ENCODE measurements around the gene UGT1A10. TPM values are rescaled to one million over a fixed set of nuclear protein-coding genes. Genes with fewer than 3 reads are reported as not detected.
"Not testable (repeated sequence)": the region's sequence is repeated elsewhere in the genome, so short reads cannot be mapped to it uniquely, and the experiment has no call there.

UGT1A10 gene
- total RNA-seq, 2 experiments from 2014 or later: not detected

GRCh38 chr2:233621863-233622262 lies 14.4 kb upstream of the UGT1A10 start:
- H3K4me1 Mint-ChIP-seq (ENCODE audit: low read depth); H3K36me3 Mint-ChIP-seq; CTCF ChIA-PET; H3K4me3 Mint-ChIP-seq; intact Hi-C loops (cut with micrococcal nuclease); DNase-seq; H3K9me3 Mint-ChIP-seq; H3K27ac Mint-ChIP-seq; POLR2A ChIA-PET: not testable (repeated sequence)
- H3K27me3 Mint-ChIP-seq: peaks cover 40% of the 10 kb centered on the region

- Mint-ChIP-seq H3K27ac (no peak overlapping the region), H3K9me3 (peaks cover 27% of the 10 kb centered on the region), H3K4me1 (ENCODE audit: low read depth) (no peaks in the 10 kb centered on the region), H3K27me3 (peaks cover 20% of the 10 kb centered on the region), H3K4me3 (no peak overlapping the region), H3K36me3 (peaks cover 2% of the 10 kb centered on the region)
- DNase-seq: no peak
- ChIA-PET CTCF (no interaction called here), POLR2A (interaction anchor here (0.6 kb wide), 1 partner anchor 109 kb away, joined by 5 read pairs; no protein-coding TSS in a partner anchor)
- intact Hi-C loops (cut with micrococcal nuclease): no loop called here
Observed at GRCh38 chr2:233627331-233628025, 8.8 kb upstream of the UGT1A10 start.

GRCh38 chr2:233638836-233639235 lies 2.6 kb downstream of the UGT1A10 start:
- ChIA-PET POLR2A (no interaction called here), CTCF (no interaction called here)
- H3K9me3 Mint-ChIP-seq: peaks cover 2% of the 10 kb centered on the region
- no peaks in the 10 kb centered on the region for H3K36me3 Mint-ChIP-seq
- H3K4me3 Mint-ChIP-seq: no peak overlapping the region
- no peak overlapping the region for H3K27ac Mint-ChIP-seq
- intact Hi-C loops (cut with micrococcal nuclease): no loop called here
- DNase-seq: no peak
- peaks cover 7% of the 10 kb centered on the region for H3K4me1 Mint-ChIP-seq (ENCODE audit: low read depth)
- peaks cover 12% of the 10 kb centered on the region for H3K27me3 Mint-ChIP-seq

- ChIA-PET CTCF (no interaction called here), POLR2A (no interaction called here)
- no peak for DNase-seq
- Mint-ChIP-seq H3K4me3 (no peak overlapping the region), H3K27ac (no peak overlapping the region), H3K9me3 (peaks cover 4% of the 10 kb centered on the region), H3K36me3 (no peaks in the 10 kb centered on the region), H3K4me1 (ENCODE audit: low read depth) (peaks cover 7% of the 10 kb centered on the region), H3K27me3 (peaks cover 10% of the 10 kb centered on the region)
- intact Hi-C loops (cut with micrococcal nuclease): no loop called here
Observed at GRCh38 chr2:233639860-233640259, 3.6 kb downstream of the UGT1A10 start.

GRCh38 chr2:233643128-233643527 lies 6.9 kb downstream of the UGT1A10 start:
- CTCF ChIA-PET: no interaction called here
- H3K27me3 Mint-ChIP-seq: peaks cover 16% of the 10 kb centered on the region
- no peak overlapping the region for H3K4me3 Mint-ChIP-seq
- H3K27ac Mint-ChIP-seq: no peak overlapping the region
- peaks cover 10% of the 10 kb centered on the region for H3K36me3 Mint-ChIP-seq
- peaks cover 21% of the 10 kb centered on the region for H3K9me3 Mint-ChIP-seq
- intact Hi-C loops (cut with micrococcal nuclease): no loop called here
- POLR2A ChIA-PET: no interaction called here
- DNase-seq: no peak
- H3K4me1 Mint-ChIP-seq (ENCODE audit: low read depth): peaks cover 7% of the 10 kb centered on the region

GRCh38 chr2:233646033-233646432 lies 9.8 kb downstream of the UGT1A10 start:
- H3K27me3 Mint-ChIP-seq: peaks cover 20% of the 10 kb centered on the region
- intact Hi-C loops (cut with micrococcal nuclease); H3K36me3 Mint-ChIP-seq; CTCF ChIA-PET; H3K4me3 Mint-ChIP-seq; POLR2A ChIA-PET; H3K4me1 Mint-ChIP-seq (ENCODE audit: low read depth); H3K27ac Mint-ChIP-seq; DNase-seq: not testable (repeated sequence)
- peaks cover 21% of the 10 kb centered on the region for H3K9me3 Mint-ChIP-seq

GRCh38 chr2:233650981-233651380 lies 14.7 kb downstream of the UGT1A10 start:
- ChIA-PET POLR2A (no interaction called here), CTCF (no interaction called here)
- Mint-ChIP-seq H3K4me1 (ENCODE audit: low read depth) (no peaks in the 10 kb centered on the region), H3K9me3 (peaks cover 7% of the 10 kb centered on the region), H3K27ac (no peak overlapping the region), H3K27me3 (peaks cover 19% of the 10 kb centered on the region), H3K36me3 (peaks cover 7% of the 10 kb centered on the region), H3K4me3 (no peak overlapping the region)
- DNase-seq: no peak
- intact Hi-C loops (cut with micrococcal nuclease): no loop called here

- Mint-ChIP-seq H3K4me1 (ENCODE audit: low read depth) (no peaks in the 10 kb centered on the region), H3K36me3 (peaks cover 5% of the 10 kb centered on the region), H3K4me3 (no peak overlapping the region), H3K9me3 (peaks cover 5% of the 10 kb centered on the region), H3K27ac (no peak overlapping the region), H3K27me3 (peaks cover 17% of the 10 kb centered on the region)
- intact Hi-C loops (cut with micrococcal nuclease): no loop called here
- no peak for DNase-seq
- POLR2A ChIA-PET: no interaction called here
- CTCF ChIA-PET: no interaction called here
Observed at GRCh38 chr2:233651430-233651829, 15.2 kb downstream of the UGT1A10 start.

- no peak overlapping the region for H3K27ac Mint-ChIP-seq
- H3K9me3 Mint-ChIP-seq: no peaks in the 10 kb centered on the region
- no peaks in the 10 kb centered on the region for H3K4me1 Mint-ChIP-seq (ENCODE audit: low read depth)
- no peak overlapping the region for H3K4me3 Mint-ChIP-seq
- ChIA-PET CTCF (no interaction called here), POLR2A (no interaction called here)
- DNase-seq: no peak
- peaks cover 17% of the 10 kb centered on the region for H3K27me3 Mint-ChIP-seq
- intact Hi-C loops (cut with micrococcal nuclease): no loop called here
- H3K36me3 Mint-ChIP-seq: no peaks in the 10 kb centered on the region
Observed at GRCh38 chr2:233654501-233654900, 18.3 kb downstream of the UGT1A10 start.

- no peaks in the 10 kb centered on the region for H3K4me1 Mint-ChIP-seq (ENCODE audit: low read depth)
- intact Hi-C loops (cut with micrococcal nuclease): no loop called here
- H3K4me3 Mint-ChIP-seq: no peak overlapping the region
- no peak overlapping the region for H3K27ac Mint-ChIP-seq
- H3K9me3 Mint-ChIP-seq: no peaks in the 10 kb centered on the region
- DNase-seq: no peak
- ChIA-PET CTCF (no interaction called here), POLR2A (no interaction called here)
- H3K27me3 Mint-ChIP-seq: peaks cover 22% of the 10 kb centered on the region
- no peaks in the 10 kb centered on the region for H3K36me3 Mint-ChIP-seq
Observed at GRCh38 chr2:233655043-233655442, 18.8 kb downstream of the UGT1A10 start.

GRCh38 chr2:233655943-233656342 lies 19.7 kb downstream of the UGT1A10 start:
- not testable (repeated sequence) for H3K4me1 Mint-ChIP-seq (ENCODE audit: low read depth)

GRCh38 chr2:233656443-233656842 lies 20.2 kb downstream of the UGT1A10 start:
- Mint-ChIP-seq H3K27ac (no peak overlapping the region), H3K27me3 (peaks cover 22% of the 10 kb centered on the region), H3K4me3 (no peak overlapping the region), H3K36me3 (no peaks in the 10 kb centered on the region), H3K4me1 (ENCODE audit: low read depth) (no peaks in the 10 kb centered on the region), H3K9me3 (no peaks in the 10 kb centered on the region)
- CTCF ChIA-PET: no interaction called here
- DNase-seq: no peak
- intact Hi-C loops (cut with micrococcal nuclease): no loop called here
- POLR2A ChIA-PET: no interaction called here

More at GRCh38 chr2:233655943-233656342, 19.7 kb downstream of the UGT1A10 start:
- peaks cover 18% of the 10 kb centered on the region for H3K27me3 Mint-ChIP-seq
- H3K36me3 Mint-ChIP-seq; H3K27ac Mint-ChIP-seq; POLR2A ChIA-PET; CTCF ChIA-PET; H3K4me3 Mint-ChIP-seq; DNase-seq; intact Hi-C loops (cut with micrococcal nuclease); H3K9me3 Mint-ChIP-seq: not testable (repeated sequence)

- no peak for DNase-seq
- no peaks in the 10 kb centered on the region for H3K9me3 Mint-ChIP-seq
- intact Hi-C loops (cut with micrococcal nuclease): no loop called here
- CTCF ChIA-PET: no interaction called here
- H3K4me3 Mint-ChIP-seq: no peak overlapping the region
- H3K36me3 Mint-ChIP-seq: no peaks in the 10 kb centered on the region
- POLR2A ChIA-PET: no interaction called here
- peaks cover 23% of the 10 kb centered on the region for H3K27me3 Mint-ChIP-seq
- H3K27ac Mint-ChIP-seq: no peak overlapping the region
- no peaks in the 10 kb centered on the region for H3K4me1 Mint-ChIP-seq (ENCODE audit: low read depth)
Observed at GRCh38 chr2:233658610-233659009, 22.4 kb downstream of the UGT1A10 start.
